Fibroblast of mammary gland (primary cell): Measurements from ENCODE around the gene NET1.

Experiments
- DNase-seq: peaks from one replicate; pipeline ENCODE4 v3.0.0-alpha.2; 2010; ENCODE audit warnings: low read depth
- H3K4me3 ChIP-seq: 2 replicates; pipeline ENCODE4 v1.5.1; 2011; ENCODE audit warnings: low read depth, mild to moderate bottlenecking, low read length, moderate library complexity; ENCODE audit not compliant: control insufficient read depth
- CTCF ChIP-seq: conservative IDR thresholded peaks from 2 replicates; pipeline ENCODE4 v1.5.1; 2011; ENCODE audit warnings: low read depth, low read length, inconsistent platforms; ENCODE audit not compliant: control insufficient read depth, insufficient read depth

The NET1 gene

GRCh38 chr10:5490032-5490431 lies 77.7 kb downstream of the NET1 start:
- no peak overlapping the region for H3K4me3 ChIP-seq
- DNase-seq = no peak
- no peak for TF ChIP-seq CTCF

- DNase-seq = no peak
- no peak overlapping the region for H3K4me3 ChIP-seq
- TF ChIP-seq CTCF = no peak
Measured at GRCh38 chr10:5490698-5491464, 78.5 kb downstream of the NET1 start.

DNA sequence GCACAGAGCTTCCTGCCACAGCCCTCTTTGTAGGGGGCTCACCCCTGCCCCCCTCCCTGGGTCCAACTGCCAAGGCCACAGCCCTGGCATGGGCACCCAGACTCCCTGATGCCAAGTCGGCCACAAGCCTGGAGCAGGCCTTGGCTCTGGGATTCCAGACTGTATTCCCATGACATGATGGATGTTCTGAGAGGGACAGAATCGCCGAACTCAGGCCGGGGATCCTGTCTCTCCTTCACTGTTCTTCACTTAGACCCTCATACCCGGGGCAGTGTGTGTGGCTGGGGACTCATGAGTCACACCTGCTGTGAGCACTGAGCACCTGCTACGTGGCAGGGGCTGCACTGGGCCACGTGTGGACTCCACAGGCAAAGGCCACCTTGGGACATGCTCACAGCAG lies 79.1 kb downstream of the NET1 start:
- no peak overlapping the region for H3K4me3 ChIP-seq
- no peak for DNase-seq
- no peak for TF ChIP-seq CTCF

DNA sequence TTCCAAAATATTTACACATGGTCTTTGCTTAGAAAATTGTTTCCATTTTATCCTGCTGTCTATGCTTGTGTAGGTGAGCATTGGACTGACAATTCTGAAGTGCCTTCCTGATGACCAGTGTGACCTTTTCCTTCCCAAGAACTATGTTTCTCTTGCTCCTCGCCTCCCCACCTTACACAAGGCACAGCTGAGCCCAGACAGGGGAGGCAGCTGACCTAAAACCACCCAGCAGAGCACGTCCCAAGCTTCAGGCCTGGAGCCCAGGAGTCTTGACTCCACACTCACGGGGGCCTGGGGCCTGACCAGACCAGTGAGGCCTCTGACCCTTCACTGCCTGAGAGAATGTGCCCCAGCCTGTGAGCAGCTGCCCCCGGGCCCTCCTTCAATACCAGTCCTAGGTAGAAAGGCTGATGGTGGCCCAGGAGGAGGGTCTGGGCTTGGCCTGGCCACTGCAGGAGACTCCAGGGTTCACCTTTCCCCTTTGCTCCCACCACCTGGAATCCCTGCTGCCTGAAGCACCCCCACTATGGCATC lies 80.0 kb downstream of the NET1 start:
- TF ChIP-seq CTCF = no peak
- no peak for DNase-seq
- no peak overlapping the region for H3K4me3 ChIP-seq

- H3K4me3 ChIP-seq = no peak overlapping the region
- DNase-seq = no peak
- TF ChIP-seq CTCF = no peak
Measured at GRCh38 chr10:5492929-5493576, 80.7 kb downstream of the NET1 start.

GRCh38 chr10:5493691-5494090 lies 81.3 kb downstream of the NET1 start:
- no peak for DNase-seq
- no peak for TF ChIP-seq CTCF
- no peak overlapping the region for H3K4me3 ChIP-seq

- no peak overlapping the region for H3K4me3 ChIP-seq
- no peak for TF ChIP-seq CTCF
- no peak for DNase-seq
Measured at GRCh38 chr10:5494611-5495010, 82.3 kb downstream of the NET1 start.
